Liver (tissue), 9 donors: ENCODE measurements around the gene CDH19. TPM values are rescaled to one million over a fixed set of nuclear protein-coding genes. Genes with fewer than 3 reads are reported as not detected.

Experiments used
- DNase-seq: peaks from one replicate; pipeline ENCODE4 v3.0.0-alpha.2; 2017; ENCODE audit warnings: low spot score
- H3K27ac ChIP-seq, 2 donors: one replicate each; pipeline ENCODE4 v1.7.0; 2013; ENCODE audit warnings: inconsistent platforms in 2 of 2, low read length in 2 of 2, control low read depth in 1 of 2, low read depth in 1 of 2, mild to moderate bottlenecking in 1 of 2
- H3K27me3 ChIP-seq, 4 donors: one replicate each; pipeline versions ENCODE4 v1.6.1 to v1.7.0; 2013; ENCODE audit warnings: low read length in 3 of 4, inconsistent platforms in 1 of 4, mild to moderate bottlenecking in 1 of 4, moderate library complexity in 1 of 4; ENCODE audit not compliant: control insufficient read depth in 4 of 4, insufficient read depth in 4 of 4
- H3K36me3 ChIP-seq, 4 donors: one replicate each; pipeline versions ENCODE4 v1.6.1 to v1.7.0; 2013; ENCODE audit warnings: low read length in 3 of 4, mild to moderate bottlenecking in 3 of 4, low read depth in 1 of 4, moderate library complexity in 1 of 4; ENCODE audit not compliant: control insufficient read depth in 4 of 4, insufficient read depth in 3 of 4
- H3K4me1 ChIP-seq, 4 donors: one replicate each; pipeline versions ENCODE4 v1.6.1 to v1.7.0; 2013; ENCODE audit warnings: low read length in 3 of 4, mild to moderate bottlenecking in 3 of 4, moderate library complexity in 1 of 4; ENCODE audit not compliant: control insufficient read depth in 4 of 4, insufficient read depth in 4 of 4
- H3K4me3 ChIP-seq, 3 donors: one replicate each; pipeline versions ENCODE4 v1.6.1 to v1.7.0; 2013; ENCODE audit warnings: low read length in 3 of 3, control low read depth in 1 of 3, low read depth in 1 of 3, mild to moderate bottlenecking in 1 of 3
- H3K9ac ChIP-seq, 2 donors: one replicate each; pipeline ENCODE4 v1.7.0; 2013; ENCODE audit warnings: low read length in 2 of 2, mild to moderate bottlenecking in 2 of 2, moderate library complexity in 2 of 2, control low read depth in 1 of 2, low read depth in 1 of 2
- H3K9me3 ChIP-seq, 4 donors: one replicate each; pipeline versions ENCODE4 v1.6.1 to v1.7.0; 2013; ENCODE audit warnings: low read length in 3 of 4; ENCODE audit not compliant: control insufficient read depth in 4 of 4
- CTCF ChIP-seq: fragments of 150-350 bp; IDR thresholded peaks from 2 replicates; pipeline ENCODE4 v1.5.1; 2017; ENCODE audit warnings: improper control_type of control experiment, low read depth, low read length; ENCODE audit not compliant: missing input control
- EGR1 ChIP-seq, 2 donors: IDR thresholded peaks; 2 replicates each; pipeline ENCODE4 v1.6.1; 2016 to 2018; ENCODE audit warnings: antibody characterized with exemption in 2 of 2, low read depth in 2 of 2
- FOXA1 ChIP-seq: IDR thresholded peaks from 2 replicates; pipeline ENCODE4 v1.6.1; 2016; ENCODE audit warnings: antibody characterized with exemption
- GABPA ChIP-seq, 2 donors: IDR thresholded peaks in 1 of 2; conservative IDR thresholded peaks in 1 of 2; 2 replicates each; pipeline ENCODE4 v1.6.1; 2016; ENCODE audit warnings: antibody characterized with exemption in 2 of 2, mild to moderate bottlenecking in 1 of 2, moderate library complexity in 1 of 2
- HNF4A ChIP-seq, 2 donors: conservative IDR thresholded peaks; 2 replicates each; pipeline ENCODE4 v1.6.1; 2016; ENCODE audit warnings: antibody characterized with exemption in 2 of 2, mild to moderate bottlenecking in 2 of 2
- HNF4G ChIP-seq: IDR thresholded peaks from 2 replicates; pipeline ENCODE4 v1.6.1; 2016; ENCODE audit warnings: antibody characterized with exemption
- JUND ChIP-seq, 2 donors: IDR thresholded peaks; 2 replicates each; pipeline ENCODE4 v1.6.1; 2016; ENCODE audit warnings: antibody characterized with exemption in 2 of 2
- NR2F2 ChIP-seq: IDR thresholded peaks from 2 replicates; pipeline ENCODE4 v1.6.1; 2016; ENCODE audit warnings: antibody characterized with exemption
- RAD21 ChIP-seq, 2 donors: IDR thresholded peaks; 2 replicates each; pipeline ENCODE4 v1.6.1; 2016; ENCODE audit warnings: antibody characterized with exemption in 2 of 2, mild to moderate bottlenecking in 2 of 2
- REST ChIP-seq: IDR thresholded peaks from 2 replicates; pipeline ENCODE4 v1.6.1; 2016; ENCODE audit warnings: antibody characterized with exemption, mild to moderate bottlenecking
- RXRA ChIP-seq, 2 donors: IDR thresholded peaks; 2 replicates each; pipeline ENCODE4 v1.6.1; 2017 to 2018; ENCODE audit warnings: antibody characterized with exemption in 2 of 2, mild to moderate bottlenecking in 1 of 2
- SP1 ChIP-seq: IDR thresholded peaks from 2 replicates; pipeline ENCODE4 v1.6.1; 2018; ENCODE audit warnings: antibody characterized with exemption, mild to moderate bottlenecking
- TAF1 ChIP-seq: conservative IDR thresholded peaks from 2 replicates; pipeline ENCODE4 v1.6.1; 2016; ENCODE audit warnings: antibody characterized with exemption, mild to moderate bottlenecking
- YY1 ChIP-seq: IDR thresholded peaks from 2 replicates; pipeline ENCODE4 v1.6.1; 2016; ENCODE audit warnings: antibody characterized with exemption, mild to moderate bottlenecking
- WGBS: extraction: QIAGEN DNeasy Blood & Tissue Kit; methylation state at CpG from one replicate; pipeline ENCODE4 v1.1.7; 2013; 5-methylcytosine and 5-hydroxymethylcytosine counted together
- polyA plus RNA-seq, 2 donors: library from polyadenylated mRNA; stranded (reverse) in 1 of 2; unstranded in 1 of 2; fragments of 200-250 nt in 1 of 2; fragments of >200 nt in 1 of 2; fragmentation: Nextera tagmentation in 1 of 2; extraction: Ambion mirVana in 1 of 2; gene quantifications; one replicate each; pipeline versions ENCODE4 v1.2.1 to v1.2.3, GENCODE V29; 2013 to 2015
- total RNA-seq, 2 donors: library from RNA; depleted of rRNA; stranded (reverse); fragments of >200 nt; gene quantifications; one replicate each; pipeline ENCODE4 v1.2.3, GENCODE V29; 2014
- TF ChIP-seq, protein P1 (sequence below): IDR thresholded peaks from 2 replicates; pipeline ENCODE4 v1.6.1; 2016; ENCODE audit warnings: antibody characterized with exemption
- TF ChIP-seq, protein P2 (sequence below): IDR thresholded peaks from 2 replicates; pipeline ENCODE4 v1.6.1; 2016; ENCODE audit warnings: antibody characterized with exemption
- TF ChIP-seq, protein P3 (sequence below): IDR thresholded peaks from 2 replicates; pipeline ENCODE4 v1.6.1; 2016; ENCODE audit warnings: antibody characterized with exemption
- donor health status: healthy.
- donor health status: healthy.
- donor health status: healthy.
- donor health status: healthy.
- donor health status: healthy.

CDH19 gene
- total and polyA plus RNA-seq, 4 donors, result 0.65 to 8.0 (median 1.5) TPM

- DNase-seq, result no peak
- Histone ChIP-seq H3K27ac (no peak overlapping the region), H3K4me3 (no peak overlapping the region), H3K9me3 (no peaks in the 10 kb centered on the region), H3K4me1 (peaks cover 0 to 1% (median 0%) of the 10 kb centered on the region in 4 donors), H3K27me3 (peaks cover 0 to 3% (median 0%) of the 10 kb centered on the region in 4 donors), H3K36me3 (no peaks in the 10 kb centered on the region), H3K9ac (no peak overlapping the region)
- WGBS, result 78% methylated on average over 2 of the region's 2 CpGs
- TF ChIP-seq, protein P1, sequence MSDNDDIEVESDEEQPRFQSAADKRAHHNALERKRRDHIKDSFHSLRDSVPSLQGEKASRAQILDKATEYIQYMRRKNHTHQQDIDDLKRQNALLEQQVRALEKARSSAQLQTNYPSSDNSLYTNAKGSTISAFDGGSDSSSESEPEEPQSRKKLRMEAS, result no peak
- TF ChIP-seq GABPA (IDR thresholded peaks at IDR 0.05 in 1 of 2, conservative IDR thresholded peaks at IDR 0.05 in 1 of 2) (no peak), YY1 (no peak), TAF1 (no peak), FOXA1 (no peak), SP1 (no peak), RAD21 (IDR thresholded peaks at IDR 0.05) (no peak), HNF4A (conservative IDR thresholded peaks at IDR 0.05) (no peak), RXRA (IDR thresholded peaks at IDR 0.05) (no peak), NR2F2 (no peak), REST (no peak), EGR1 (IDR thresholded peaks at IDR 0.05; ENCODE audit: low read depth in 2 of 2) (no peak), CTCF (no peak), JUND (IDR thresholded peaks at IDR 0.05) (no peak)
- TF ChIP-seq, protein P2, sequence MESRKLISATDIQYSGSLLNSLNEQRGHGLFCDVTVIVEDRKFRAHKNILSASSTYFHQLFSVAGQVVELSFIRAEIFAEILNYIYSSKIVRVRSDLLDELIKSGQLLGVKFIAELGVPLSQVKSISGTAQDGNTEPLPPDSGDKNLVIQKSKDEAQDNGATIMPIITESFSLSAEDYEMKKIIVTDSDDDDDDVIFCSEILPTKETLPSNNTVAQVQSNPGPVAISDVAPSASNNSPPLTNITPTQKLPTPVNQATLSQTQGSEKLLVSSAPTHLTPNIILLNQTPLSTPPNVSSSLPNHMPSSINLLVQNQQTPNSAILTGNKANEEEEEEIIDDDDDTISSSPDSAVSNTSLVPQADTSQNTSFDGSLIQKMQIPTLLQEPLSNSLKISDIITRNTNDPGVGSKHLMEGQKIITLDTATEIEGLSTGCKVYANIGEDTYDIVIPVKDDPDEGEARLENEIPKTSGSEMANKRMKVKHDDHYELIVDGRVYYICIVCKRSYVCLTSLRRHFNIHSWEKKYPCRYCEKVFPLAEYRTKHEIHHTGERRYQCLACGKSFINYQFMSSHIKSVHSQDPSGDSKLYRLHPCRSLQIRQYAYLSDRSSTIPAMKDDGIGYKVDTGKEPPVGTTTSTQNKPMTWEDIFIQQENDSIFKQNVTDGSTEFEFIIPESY, result no peak
- TF ChIP-seq, protein P3, sequence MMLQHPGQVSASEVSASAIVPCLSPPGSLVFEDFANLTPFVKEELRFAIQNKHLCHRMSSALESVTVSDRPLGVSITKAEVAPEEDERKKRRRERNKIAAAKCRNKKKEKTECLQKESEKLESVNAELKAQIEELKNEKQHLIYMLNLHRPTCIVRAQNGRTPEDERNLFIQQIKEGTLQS, result no peak
Measured at GRCh38 chr18:66575263-66575662, 28.6 kb downstream of the CDH19 start.

DNA sequence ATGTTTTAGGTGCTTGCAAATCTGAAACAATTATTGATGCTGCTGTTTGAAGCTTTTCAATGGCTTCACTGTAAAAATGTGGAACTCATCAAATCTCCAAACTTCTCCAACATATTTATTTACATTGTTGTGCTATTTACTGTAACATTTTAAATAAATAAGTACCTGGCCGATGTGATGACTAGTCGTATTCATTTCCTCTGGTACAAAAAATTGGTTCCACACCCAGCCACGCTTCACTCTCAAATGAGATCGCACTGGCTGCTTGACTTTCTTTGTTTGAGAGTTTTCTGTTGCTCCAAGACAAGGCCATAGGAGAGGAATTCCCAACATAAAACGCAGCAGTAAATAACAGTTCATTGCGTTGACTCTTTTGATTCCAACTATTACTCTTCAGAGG lies 32.0 kb downstream of the CDH19 start:
- Histone ChIP-seq H3K4me3 (no peak overlapping the region), H3K9ac (no peak overlapping the region), H3K36me3 (no peaks in the 10 kb centered on the region), H3K27ac (no peak overlapping the region), H3K4me1 (peaks cover 0 to 1% (median 0%) of the 10 kb centered on the region in 4 donors), H3K9me3 (no peaks in the 10 kb centered on the region), H3K27me3 (peaks cover 0 to 3% (median 0%) of the 10 kb centered on the region in 4 donors)
- no peak for DNase-seq
- 74% methylated on average over 6 of the region's 6 CpGs for WGBS
- TF ChIP-seq, protein P1, result no peak
- no peak for TF ChIP-seq FOXA1
- no peak for TF ChIP-seq HNF4G
- no peak for TF ChIP-seq NR2F2
- TF ChIP-seq, protein P2, result no peak
- no peak for TF ChIP-seq TAF1
- TF ChIP-seq, protein P3, result no peak
- TF ChIP-seq RXRA (IDR thresholded peaks at IDR 0.05), result no peak
- TF ChIP-seq CTCF, result no peak
- no peak for TF ChIP-seq RAD21 (IDR thresholded peaks at IDR 0.05)
- TF ChIP-seq JUND (IDR thresholded peaks at IDR 0.05), result no peak
